Measurements from ENCODE around the gene SDHD.
"Not testable (repeated sequence)": the region's sequence is repeated elsewhere in the genome, so short reads cannot be mapped to it uniquely, and the experiment has no call there.

SDHD gene

GRCh38 chr11:112086422-112087191, at the start of gene SDHD, which contains the start of gene TIMM8B:
Gene SDHD (plus strand): TSS chr11:112086873. CDS start chr11:112086908, 35 bp downstream.
Gene TIMM8B (minus strand): TSS chr11:112086756. CDS start chr11:112086723, 33 bp downstream.
- POLR2A ChIA-PET: interaction anchor here (0.6 to 2.2 kb wide), 12 partner anchors 10 to 950 kb away, joined by 3 to 8 read pairs (median 4); partner anchors contain the start of gene DLAT

GRCh38 chr11:112037527-112037926, 49.1 kb upstream of the SDHD start:
- TF ChIP-seq NFRKB (IDR thresholded peaks at IDR 0.05): no peak
- no peak for TF ChIP-seq ZNF384 (IDR thresholded peaks at IDR 0.05)
- no peak for TF ChIP-seq FOXK2 (IDR thresholded peaks at IDR 0.05)
- no peak for TF ChIP-seq CTBP1 (IDR thresholded peaks at IDR 0.05; ENCODE audit: borderline replicate concordance)
- TF ChIP-seq FOXM1 (IDR thresholded peaks at IDR 0.05; ENCODE audit: borderline replicate concordance): no peak
- no peak for TF ChIP-seq HDGF (IDR thresholded peaks at IDR 0.05; ENCODE audit: borderline replicate concordance)
- no peak for TF ChIP-seq SUZ12 (IDR thresholded peaks at IDR 0.05)
- TF ChIP-seq BHLHE40 (IDR thresholded peaks at IDR 0.05; ENCODE audit: borderline replicate concordance): no peak
- no peak for TF ChIP-seq ELF4 (IDR thresholded peaks at IDR 0.05)
- TF ChIP-seq, protein P1, sequence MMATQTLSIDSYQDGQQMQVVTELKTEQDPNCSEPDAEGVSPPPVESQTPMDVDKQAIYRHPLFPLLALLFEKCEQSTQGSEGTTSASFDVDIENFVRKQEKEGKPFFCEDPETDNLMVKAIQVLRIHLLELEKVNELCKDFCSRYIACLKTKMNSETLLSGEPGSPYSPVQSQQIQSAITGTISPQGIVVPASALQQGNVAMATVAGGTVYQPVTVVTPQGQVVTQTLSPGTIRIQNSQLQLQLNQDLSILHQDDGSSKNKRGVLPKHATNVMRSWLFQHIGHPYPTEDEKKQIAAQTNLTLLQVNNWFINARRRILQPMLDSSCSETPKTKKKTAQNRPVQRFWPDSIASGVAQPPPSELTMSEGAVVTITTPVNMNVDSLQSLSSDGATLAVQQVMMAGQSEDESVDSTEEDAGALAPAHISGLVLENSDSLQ (IDR thresholded peaks at IDR 0.05): no peak
- TF ChIP-seq SP1 (IDR thresholded peaks at IDR 0.05): no peak
- no peak for TF ChIP-seq L3MBTL2 (conservative IDR thresholded peaks at IDR 0.05)
- TF ChIP-seq FOXA1 (IDR thresholded peaks at IDR 0.05): no peak
- TF ChIP-seq LEF1 (IDR thresholded peaks at IDR 0.05; ENCODE audit: borderline replicate concordance): no peak
- no peak for TF ChIP-seq ARNT (IDR thresholded peaks at IDR 0.05)
- no peak for TF ChIP-seq TARDBP (IDR thresholded peaks at IDR 0.05)
- POLR2A ChIA-PET: interaction anchor here (0.5 kb wide), 1 partner anchor 100 kb away, joined by 3 read pairs; the partner anchor contains the start of gene DIXDC1
- DNase-seq (ENCODE audit: extremely low spot score): no peak
- CTCF ChIA-PET: no interaction called here

More at GRCh38 chr11:112086422-112087191, at the start of gene SDHD, which contains the start of gene TIMM8B:
- TF ChIP-seq ELF4 (IDR thresholded peaks at IDR 0.05) (peak; percentile 92), HDGF (IDR thresholded peaks at IDR 0.05; ENCODE audit: borderline replicate concordance) (no peak; the same call in 1 of the 2 replicates), TARDBP (IDR thresholded peaks at IDR 0.05) (no peak), L3MBTL2 (conservative IDR thresholded peaks at IDR 0.05) (peak; percentile 62), ZNF384 (IDR thresholded peaks at IDR 0.05) (no peak), ARNT (IDR thresholded peaks at IDR 0.05) (no peak), FOXK2 (IDR thresholded peaks at IDR 0.05) (peak; percentile 87), FOXM1 (IDR thresholded peaks at IDR 0.05; ENCODE audit: borderline replicate concordance) (no peak), LEF1 (IDR thresholded peaks at IDR 0.05; ENCODE audit: borderline replicate concordance) (no peak), CTBP1 (IDR thresholded peaks at IDR 0.05; ENCODE audit: borderline replicate concordance) (no peak), FOXA1 (IDR thresholded peaks at IDR 0.05) (no peak), SP1 (IDR thresholded peaks at IDR 0.05) (no peak), SUZ12 (IDR thresholded peaks at IDR 0.05) (no peak), BHLHE40 (IDR thresholded peaks at IDR 0.05; ENCODE audit: borderline replicate concordance) (no peak), NFRKB (IDR thresholded peaks at IDR 0.05) (no peak)
- TF ChIP-seq, protein P1 (IDR thresholded peaks at IDR 0.05): no peak
- CTCF ChIA-PET: interaction anchor here (0.6 to 1.2 kb wide), 2 partner anchors 26 to 64 kb away, joined by 3 to 4 read pairs; no protein-coding TSS in a partner anchor
- DNase-seq (ENCODE audit: extremely low spot score): peak; percentile 98

DNA sequence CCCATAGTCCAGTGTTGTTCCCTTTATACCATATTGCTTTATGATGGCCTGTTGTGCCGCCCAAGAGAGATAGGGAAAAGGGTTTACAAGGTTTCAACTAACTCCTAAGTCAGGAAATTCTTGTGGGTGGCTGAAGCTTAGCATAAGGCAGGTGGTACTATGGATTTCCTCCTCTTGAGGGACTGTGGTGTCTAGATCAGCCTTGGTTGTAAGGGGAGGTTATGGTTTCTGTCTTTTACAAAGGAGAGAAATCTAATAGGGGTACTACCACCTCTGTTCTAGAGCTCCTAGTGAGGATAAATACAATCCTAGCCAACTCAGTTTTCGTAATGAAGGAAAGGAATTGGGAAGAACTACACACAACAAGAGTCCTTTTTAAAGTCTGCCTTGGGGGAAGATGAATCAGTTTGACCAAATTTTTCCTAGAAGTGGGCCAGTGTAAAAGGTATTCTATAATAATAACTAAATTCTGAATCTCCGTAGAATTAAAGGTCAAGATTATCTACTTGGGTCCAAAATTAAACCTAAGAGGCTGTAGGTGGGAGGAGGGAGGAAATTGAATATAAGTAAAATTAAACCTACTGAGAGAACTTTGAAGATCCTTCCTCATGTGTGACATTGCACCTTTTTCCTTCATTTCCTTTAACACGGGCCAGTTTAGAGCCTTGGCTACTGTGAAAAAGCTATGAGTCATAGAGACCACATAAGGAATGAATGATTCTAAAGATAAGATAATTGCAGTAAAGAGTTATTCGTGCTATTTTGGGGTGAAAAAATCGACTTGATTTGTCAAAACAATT, 44.3 kb upstream of the SDHD start:
- ChIA-PET CTCF (no interaction called here), POLR2A (interaction anchor here (0.9 kb wide), 1 partner anchor 116 kb away, joined by 3 read pairs; no protein-coding TSS in a partner anchor)
- no peak for DNase-seq (ENCODE audit: extremely low spot score)
- TF ChIP-seq ZNF384 (IDR thresholded peaks at IDR 0.05): no peak
- no peak for TF ChIP-seq CTBP1 (IDR thresholded peaks at IDR 0.05; ENCODE audit: borderline replicate concordance)
- TF ChIP-seq HDGF (IDR thresholded peaks at IDR 0.05; ENCODE audit: borderline replicate concordance): no peak
- no peak for TF ChIP-seq TARDBP (IDR thresholded peaks at IDR 0.05)
- no peak for TF ChIP-seq SP1 (IDR thresholded peaks at IDR 0.05)
- no peak for TF ChIP-seq FOXM1 (IDR thresholded peaks at IDR 0.05; ENCODE audit: borderline replicate concordance)
- TF ChIP-seq, protein P1 (IDR thresholded peaks at IDR 0.05): no peak
- TF ChIP-seq FOXK2 (IDR thresholded peaks at IDR 0.05): no peak
- no peak for TF ChIP-seq LEF1 (IDR thresholded peaks at IDR 0.05; ENCODE audit: borderline replicate concordance)
- TF ChIP-seq SUZ12 (IDR thresholded peaks at IDR 0.05): no peak
- TF ChIP-seq BHLHE40 (IDR thresholded peaks at IDR 0.05; ENCODE audit: borderline replicate concordance): no peak
- no peak for TF ChIP-seq NFRKB (IDR thresholded peaks at IDR 0.05)
- TF ChIP-seq ARNT (IDR thresholded peaks at IDR 0.05): no peak
- no peak for TF ChIP-seq FOXA1 (IDR thresholded peaks at IDR 0.05)
- no peak for TF ChIP-seq L3MBTL2 (conservative IDR thresholded peaks at IDR 0.05)
- no peak for TF ChIP-seq ELF4 (IDR thresholded peaks at IDR 0.05)

- no peak for DNase-seq (ENCODE audit: extremely low spot score)
- TF ChIP-seq ARNT (IDR thresholded peaks at IDR 0.05) (no peak), NFRKB (IDR thresholded peaks at IDR 0.05) (no peak), ELF4 (IDR thresholded peaks at IDR 0.05) (no peak), FOXK2 (IDR thresholded peaks at IDR 0.05) (no peak)
- ChIA-PET CTCF (no interaction called here), POLR2A (no interaction called here)
Observed at GRCh38 chr11:112042961-112043304, 43.7 kb upstream of the SDHD start.

GRCh38 chr11:112044961-112045360, 41.7 kb upstream of the SDHD start:
- no peak for DNase-seq (ENCODE audit: extremely low spot score)
- no peak for TF ChIP-seq ELF4 (IDR thresholded peaks at IDR 0.05)
- TF ChIP-seq SP1 (IDR thresholded peaks at IDR 0.05): no peak
- no peak for TF ChIP-seq HDGF (IDR thresholded peaks at IDR 0.05; ENCODE audit: borderline replicate concordance)
- ChIA-PET CTCF (no interaction called here), POLR2A (no interaction called here)

DNA sequence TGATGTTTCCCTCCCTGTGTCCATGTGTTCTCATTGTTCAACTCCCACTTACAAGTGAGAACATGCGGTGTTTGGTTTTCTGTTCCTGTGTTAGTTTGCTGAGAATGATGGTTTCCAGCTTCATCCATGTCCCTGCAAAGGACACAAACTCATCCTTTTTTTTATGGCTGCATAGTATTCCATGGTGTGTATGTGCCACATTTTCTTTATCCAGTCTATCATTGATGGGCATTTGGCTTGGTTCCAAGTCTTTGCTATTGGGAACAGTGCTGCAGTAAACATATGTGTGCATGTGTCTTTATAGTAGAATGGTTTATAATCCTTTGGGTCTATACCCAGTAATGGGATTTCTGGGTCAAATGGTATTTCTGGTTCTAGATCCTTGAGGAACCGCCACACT, 40.0 kb upstream of the SDHD start:
- DNase-seq (ENCODE audit: extremely low spot score); POLR2A ChIA-PET; CTCF ChIA-PET: not testable (repeated sequence)

DNA sequence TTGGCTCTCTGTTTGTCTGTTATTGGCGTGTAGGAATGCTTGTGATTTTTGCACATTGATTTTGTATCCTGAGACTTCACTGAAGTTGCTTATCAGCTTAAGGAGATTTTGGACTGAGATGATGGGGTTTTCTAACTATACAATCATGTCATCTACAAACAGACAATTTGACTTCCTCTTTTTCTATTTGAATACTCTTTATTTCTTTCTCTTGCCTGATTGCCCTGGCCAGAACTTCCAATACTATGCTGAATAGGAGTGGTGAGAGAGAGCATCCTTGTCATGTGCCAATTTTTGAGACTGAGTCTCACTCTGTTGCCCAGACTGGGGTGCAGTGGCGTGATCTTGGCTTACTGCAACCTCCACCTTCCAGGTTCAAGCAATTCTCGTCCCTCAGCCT, 38.4 kb upstream of the SDHD start:
- CTCF ChIA-PET: not testable (repeated sequence)

More for the DNA sequence above, 38.4 kb upstream of the SDHD start:
- POLR2A ChIA-PET; DNase-seq (ENCODE audit: extremely low spot score): not testable (repeated sequence)
